MM.1S (cell line): ENCODE data around the gene SEC31B.

Experiments
- CTCF ChIP-seq: fragments of 300-600 bp; sonication (generic); IDR thresholded peaks from 2 replicates; pipeline ENCODE4 v1.5.1; 2016; ENCODE audit warnings: antibody characterized with exemption, low read length, mixed read lengths
- EZH2 ChIP-seq: fragments of 300-600 bp; sonication (generic); optimal IDR thresholded peaks from 2 replicates; pipeline ENCODE3; 2017; ENCODE audit warnings: low read depth, mild to moderate bottlenecking, antibody characterized with exemption, low read length, mixed read lengths
- EZH2phosphoT487 ChIP-seq: fragments of 300-600 bp; sonication (generic); IDR thresholded peaks from 2 replicates; pipeline ENCODE4 v1.6.1; 2018; ENCODE audit warnings: antibody characterized with exemption, low read length

- no peak for TF ChIP-seq EZH2phosphoT487
- no peak for TF ChIP-seq CTCF
- no peak for TF ChIP-seq EZH2
Observed at GRCh38 chr10:100448951-100449350, 70.7 kb downstream of the SEC31B start.
